ENCODE results near the gene ESR2. TPM values are rescaled to one million over a fixed set of nuclear protein-coding genes. Genes with fewer than 3 reads are reported as not detected.
A peak's percentile ranks its signal among the peaks of the same experiment; 100 is the strongest.
"Not testable (repeated sequence)": the region's sequence is repeated elsewhere in the genome, so short reads cannot be mapped to it uniquely, and the experiment has no call there.

ESR2 gene
- polyA plus RNA-seq, 1 donor = 0.29 TPM

- DNase-seq (ENCODE audit: low read depth) = peak; percentile 24
These were observed 146.9 kb downstream of the ESR2 start for GRCh38 chr14:64147126-64147790.

DNA sequence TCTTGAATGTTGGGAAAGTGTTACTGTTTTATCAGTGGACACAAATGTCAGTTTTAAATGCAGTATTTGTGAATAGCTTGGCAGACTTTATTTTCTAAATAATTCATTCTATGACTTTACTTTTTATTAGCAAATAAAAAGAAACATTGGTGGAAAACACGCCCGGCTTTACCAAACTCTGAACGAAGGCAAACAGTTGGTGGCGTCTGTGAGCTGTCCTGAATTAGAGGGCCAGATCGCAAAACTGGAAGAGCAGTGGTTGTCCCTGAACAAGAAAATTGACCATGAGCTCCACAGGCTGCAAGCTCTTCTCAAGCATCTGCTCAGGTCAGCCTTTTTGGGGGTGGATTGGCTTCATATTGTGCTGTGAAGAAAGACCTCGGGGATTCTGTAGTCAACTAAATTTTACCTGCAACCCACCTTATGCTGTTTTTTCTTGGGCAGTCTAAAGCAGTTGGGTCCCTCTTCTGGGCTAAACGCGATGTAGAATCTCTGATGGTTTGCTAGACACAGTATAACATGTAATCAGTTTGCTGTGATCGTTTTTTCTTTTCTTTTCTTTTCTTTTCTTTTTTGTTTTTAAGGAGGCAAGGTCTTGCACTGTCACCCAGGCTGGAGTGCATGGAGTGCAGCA, 156.4 kb downstream of the ESR2 start:
- DNase-seq (ENCODE audit: low read depth) = no peak

DNA sequence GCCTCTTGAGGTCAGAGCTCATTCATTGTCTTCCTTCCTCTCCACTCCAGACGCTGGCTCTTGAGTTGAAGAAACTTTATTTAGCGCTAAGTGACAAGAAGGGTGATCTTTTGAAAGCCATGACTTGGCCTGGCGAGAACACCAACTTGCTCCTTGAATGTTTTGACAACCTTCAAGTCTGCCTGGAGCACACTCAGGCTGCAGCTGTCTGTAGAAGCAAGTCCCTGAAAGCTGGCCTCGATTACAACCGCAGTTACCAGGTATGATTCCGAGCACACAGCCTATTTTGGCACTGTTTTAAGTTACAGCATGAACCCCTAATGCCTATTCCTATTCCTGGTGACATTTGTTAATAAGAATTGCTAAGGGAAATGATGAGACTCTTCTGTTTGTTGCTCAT, 167.6 kb downstream of the ESR2 start:
- no peak for DNase-seq (ENCODE audit: low read depth)

DNA sequence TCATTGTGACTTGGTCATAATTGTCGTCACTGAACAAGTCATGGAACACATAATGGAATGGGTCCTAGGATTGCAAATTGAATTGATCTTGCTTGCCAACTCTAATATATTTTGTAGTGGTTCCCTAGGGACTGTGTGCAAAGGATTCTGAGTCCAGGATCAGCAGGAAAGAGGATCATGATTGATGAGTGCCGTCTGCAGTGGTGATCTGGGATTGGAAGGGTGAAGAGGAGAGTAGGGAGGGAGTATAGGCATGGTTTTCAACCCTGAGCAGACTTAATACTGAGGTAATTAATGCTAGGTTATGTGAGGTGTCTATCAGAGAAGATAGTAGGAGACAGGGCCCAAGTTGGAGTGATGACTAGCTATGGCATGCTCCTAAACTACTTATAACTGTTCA, 168.9 kb downstream of the ESR2 start:
- no peak for DNase-seq (ENCODE audit: low read depth)

GRCh38 chr14:64123241-64123822, 170.8 kb downstream of the ESR2 start:
- no peak for DNase-seq (ENCODE audit: low read depth)

DNA sequence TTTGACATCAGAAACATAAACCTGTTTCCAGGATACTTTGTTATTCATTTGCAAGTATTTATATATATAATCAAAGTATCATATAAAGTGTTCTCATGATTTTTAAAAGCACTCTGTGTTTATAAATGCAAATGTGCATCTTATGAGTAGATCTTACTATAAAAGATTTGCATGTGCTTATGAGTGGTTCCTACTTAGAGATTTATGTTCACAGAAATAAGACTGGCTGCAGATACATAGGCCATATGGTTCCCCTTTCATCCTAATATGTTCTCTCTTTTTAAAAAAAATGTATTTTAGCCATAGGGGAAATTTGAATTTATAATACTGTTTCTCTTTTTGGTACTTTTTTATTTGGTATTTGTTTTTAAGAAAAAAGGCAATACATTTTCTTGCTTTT, 174.2 kb downstream of the ESR2 start:
- no peak for DNase-seq (ENCODE audit: low read depth)

DNA sequence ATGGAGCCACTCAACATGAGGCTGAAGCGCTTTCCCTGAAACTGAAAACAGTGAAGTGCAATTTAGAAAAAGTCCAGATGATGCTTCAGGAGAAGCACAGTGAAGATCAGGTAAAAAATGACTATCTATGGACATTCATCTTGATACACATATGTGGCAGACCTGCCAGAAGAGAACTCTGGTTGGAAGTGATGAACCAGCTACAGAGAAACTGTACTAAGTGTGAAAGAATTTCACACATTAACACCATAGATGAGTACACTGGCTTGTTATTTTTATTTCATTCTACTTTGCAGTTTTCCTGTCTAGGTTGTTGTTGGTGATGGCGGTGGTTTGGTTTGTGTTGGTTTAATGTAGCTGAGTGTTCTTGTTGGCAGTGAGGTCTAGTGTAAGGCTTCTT, 174.7 kb downstream of the ESR2 start:
- DNase-seq (ENCODE audit: low read depth) = no peak

DNA sequence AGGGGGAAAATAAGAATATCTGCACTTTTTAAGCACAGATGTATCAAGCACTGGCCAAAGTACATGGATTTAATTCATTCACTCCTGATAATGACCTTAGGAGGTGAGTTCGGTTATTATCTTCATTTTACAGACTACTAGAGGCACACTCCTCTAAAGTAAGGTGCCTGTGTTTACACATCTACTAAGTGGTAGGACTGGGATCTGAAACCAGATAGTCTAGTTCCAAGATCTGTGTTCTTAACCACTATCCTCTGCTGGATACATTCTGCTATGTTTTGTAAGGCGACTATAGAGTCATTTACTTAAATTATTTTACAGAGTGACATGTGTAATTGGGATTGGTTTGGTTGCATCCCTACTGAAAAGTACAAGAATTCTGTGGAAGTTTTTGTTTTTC, 175.3 kb downstream of the ESR2 start:
- DNase-seq (ENCODE audit: low read depth) = no peak

GRCh38 chr14:64118403-64118742, 175.8 kb downstream of the ESR2 start:
- not testable (repeated sequence) for DNase-seq (ENCODE audit: low read depth)

DNA sequence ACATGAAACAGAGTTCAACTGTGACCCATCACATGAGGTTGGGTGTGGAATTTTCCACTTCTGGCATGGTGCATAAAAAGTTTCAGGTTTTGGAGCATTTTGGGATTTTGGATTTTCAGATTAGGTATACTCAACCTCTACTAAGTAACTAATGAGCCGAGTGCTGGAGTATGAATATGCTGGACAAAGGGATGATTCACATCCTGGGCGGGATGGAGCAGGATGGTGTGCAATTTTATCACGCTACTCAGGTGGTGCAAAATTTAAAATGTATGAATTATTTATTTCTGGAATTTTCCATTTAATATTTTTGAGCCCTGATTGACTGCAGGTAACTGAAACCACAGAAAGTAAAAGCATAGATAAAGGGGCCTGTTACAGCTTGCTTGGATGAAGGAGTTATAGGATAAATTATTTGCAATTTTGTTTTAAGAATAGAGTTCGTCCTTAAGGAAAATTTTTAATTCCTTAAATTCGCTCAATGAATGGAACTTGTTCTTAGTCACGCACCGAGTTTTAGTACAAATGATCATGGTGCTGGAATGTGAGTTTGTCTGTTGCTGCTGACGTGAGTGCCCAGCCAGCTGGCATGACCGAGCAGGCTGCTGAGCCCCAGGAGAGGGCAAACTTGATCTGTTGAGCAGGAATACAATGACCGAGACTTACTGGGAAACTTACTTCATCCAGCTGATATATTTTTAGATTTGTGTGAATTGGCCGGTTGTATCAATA, 176.3 kb downstream of the ESR2 start:
- DNase-seq (ENCODE audit: low read depth) = no peak

GRCh38 chr14:64115401-64115800, 178.8 kb downstream of the ESR2 start:
- no peak for DNase-seq (ENCODE audit: low read depth)

DNA sequence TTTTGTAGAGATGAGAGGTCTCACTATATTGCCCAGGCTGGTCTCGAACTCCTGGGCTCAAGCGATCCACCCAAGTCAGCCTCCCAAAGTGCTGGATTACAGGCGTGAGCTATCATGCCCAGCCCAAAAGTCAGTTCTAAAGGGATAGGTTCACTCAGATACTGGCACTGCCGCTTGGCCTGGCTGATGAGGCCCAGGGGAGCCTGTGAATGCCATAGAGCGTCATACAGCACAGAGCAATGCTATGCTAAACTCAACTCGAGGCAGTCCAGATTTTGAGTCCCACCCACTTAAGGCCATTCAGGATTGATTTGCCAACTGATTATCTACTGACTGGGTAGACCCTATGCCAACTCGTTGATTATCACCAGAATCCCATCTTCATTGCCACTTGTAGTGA, 179.4 kb downstream of the ESR2 start:
- no peak for DNase-seq (ENCODE audit: low read depth)

- no peak for DNase-seq (ENCODE audit: low read depth)
These were observed 180.0 kb downstream of the ESR2 start for GRCh38 chr14:64114166-64114565.

- no peak for DNase-seq (ENCODE audit: low read depth)
These were observed 181.1 kb downstream of the ESR2 start for GRCh38 chr14:64112867-64113678.

DNA sequence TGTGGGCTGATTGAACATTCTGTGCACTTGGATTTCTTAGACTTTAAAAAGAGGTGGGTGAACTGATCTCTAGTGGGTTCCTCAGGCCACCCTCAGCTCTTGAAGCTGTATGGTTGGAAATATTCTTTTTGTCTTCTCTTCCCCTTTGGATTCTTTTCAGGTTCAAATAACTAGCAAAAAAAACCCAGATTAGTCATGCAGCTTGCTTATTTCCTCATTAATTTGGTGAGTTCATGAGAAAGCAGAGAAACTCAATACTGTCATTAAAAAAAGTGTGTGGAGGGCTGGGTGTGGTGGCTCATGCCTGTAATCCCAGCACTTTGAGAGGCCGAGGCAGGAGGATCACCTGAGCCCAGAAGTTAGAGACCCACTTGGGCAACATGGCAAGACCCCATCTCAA, 183.4 kb downstream of the ESR2 start:
- no peak for DNase-seq (ENCODE audit: low read depth)

DNA sequence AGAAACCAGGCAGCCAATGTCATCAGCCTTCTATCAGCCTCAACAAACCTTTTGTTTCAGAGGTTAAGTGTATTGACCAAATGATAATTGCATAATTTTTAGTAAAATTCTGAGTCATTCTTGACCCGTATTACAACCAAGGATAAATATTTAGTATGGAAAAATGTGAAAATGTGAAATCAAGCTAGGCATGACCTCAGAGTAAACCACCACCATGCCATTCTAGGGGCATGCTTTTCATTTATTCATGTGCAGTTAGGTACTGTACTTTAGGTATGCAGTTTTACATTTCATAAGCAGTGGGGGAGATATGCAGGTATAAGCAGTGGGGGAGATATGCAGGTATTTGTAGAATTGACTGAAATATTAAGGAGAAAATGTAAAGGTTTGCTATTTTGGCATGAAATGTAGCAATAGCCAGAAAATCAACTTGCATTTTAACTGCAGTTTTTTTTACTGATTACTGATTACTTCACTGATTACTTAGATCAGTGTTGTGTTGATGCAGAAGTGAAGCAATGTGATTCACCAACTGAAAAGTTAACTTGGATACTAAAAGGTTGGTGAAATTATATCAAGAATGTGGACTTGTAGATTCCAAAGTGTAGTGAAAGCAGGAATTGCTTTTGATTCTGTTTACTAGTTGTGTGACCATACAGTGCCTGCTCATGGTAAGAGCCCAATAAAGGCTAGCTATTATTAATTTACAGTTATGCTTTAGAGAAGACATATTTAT, 184.2 kb downstream of the ESR2 start:
- no peak for DNase-seq (ENCODE audit: low read depth)

DNA sequence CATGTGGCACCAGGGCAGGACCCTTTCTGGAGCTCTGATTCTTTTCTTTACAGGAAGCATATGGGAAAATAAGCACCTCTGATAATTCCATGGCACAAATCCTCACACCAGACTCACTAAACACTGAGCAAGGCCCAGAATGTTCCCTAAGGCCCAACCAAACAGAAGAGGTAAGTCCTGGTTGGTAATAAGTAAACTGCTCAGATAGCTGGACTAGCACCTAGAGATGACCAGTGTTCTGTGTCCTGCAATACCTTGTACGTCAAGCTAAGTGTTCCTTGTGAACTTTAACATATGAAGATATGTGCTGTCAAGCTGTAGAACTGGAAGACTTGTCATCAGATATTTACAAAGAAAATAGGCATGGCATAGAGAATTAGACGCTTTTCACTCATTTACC, 186.7 kb downstream of the ESR2 start:
- DNase-seq (ENCODE audit: low read depth) = no peak

DNA sequence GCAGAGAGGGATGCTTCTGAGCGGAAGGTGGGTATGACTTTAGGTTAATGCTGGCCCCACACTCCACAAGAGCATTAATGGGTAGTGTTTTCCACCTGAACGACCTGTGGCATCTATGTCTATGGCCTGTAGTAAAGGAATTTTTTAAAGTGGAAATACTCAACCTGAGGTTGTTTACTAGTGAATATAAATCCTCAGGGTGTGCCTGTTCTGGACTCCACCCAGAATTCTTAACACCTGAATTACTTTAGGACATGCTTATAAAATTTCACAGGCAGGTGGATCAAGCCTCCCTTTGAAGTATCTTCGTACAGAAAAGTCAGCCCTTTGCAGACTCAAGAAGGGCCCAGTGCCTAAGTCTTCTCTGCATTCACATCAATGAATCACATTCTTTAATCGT, 196.1 kb downstream of the ESR2 start:
- DNase-seq (ENCODE audit: low read depth) = no peak

DNA sequence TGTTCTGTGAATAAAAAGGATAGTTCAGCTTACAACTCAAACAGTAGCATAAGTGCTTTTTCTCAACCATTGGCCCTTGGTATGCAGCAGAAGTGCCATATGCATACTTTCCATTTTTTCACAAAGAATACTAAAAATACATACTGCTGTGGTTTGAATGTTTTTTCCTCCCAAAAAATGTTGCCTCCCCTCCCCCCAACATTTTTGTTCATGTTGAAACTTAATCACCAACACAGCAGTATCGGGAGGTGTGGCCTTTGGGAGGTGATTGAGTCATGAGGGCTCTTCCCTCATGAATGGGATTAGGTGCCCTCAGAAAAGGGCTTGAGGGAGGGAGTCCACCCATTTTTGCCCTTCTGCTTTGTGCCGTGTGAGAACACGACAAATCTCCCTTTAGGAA, 198.6 kb downstream of the ESR2 start:
- no peak for DNase-seq (ENCODE audit: low read depth)

DNA sequence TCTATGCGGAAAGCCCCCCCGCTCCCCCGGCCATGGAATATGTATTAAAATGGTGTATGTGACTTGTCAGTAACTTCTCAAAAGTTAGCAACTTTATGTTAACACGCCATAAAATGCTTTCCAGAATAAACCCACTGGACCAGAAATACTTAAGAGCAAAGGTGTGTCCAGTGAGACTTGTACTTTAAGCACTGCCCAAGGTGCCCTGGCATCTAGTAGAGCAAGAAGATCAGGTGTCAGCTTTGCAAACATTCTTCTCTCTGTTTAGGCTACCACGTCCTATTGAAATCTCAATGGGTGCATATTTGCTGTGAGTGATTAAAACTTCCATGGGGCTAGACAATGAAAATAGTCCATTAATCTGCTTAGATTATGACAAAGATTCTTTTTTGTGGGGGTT, 201.2 kb downstream of the ESR2 start:
- no peak for DNase-seq (ENCODE audit: low read depth)

DNA sequence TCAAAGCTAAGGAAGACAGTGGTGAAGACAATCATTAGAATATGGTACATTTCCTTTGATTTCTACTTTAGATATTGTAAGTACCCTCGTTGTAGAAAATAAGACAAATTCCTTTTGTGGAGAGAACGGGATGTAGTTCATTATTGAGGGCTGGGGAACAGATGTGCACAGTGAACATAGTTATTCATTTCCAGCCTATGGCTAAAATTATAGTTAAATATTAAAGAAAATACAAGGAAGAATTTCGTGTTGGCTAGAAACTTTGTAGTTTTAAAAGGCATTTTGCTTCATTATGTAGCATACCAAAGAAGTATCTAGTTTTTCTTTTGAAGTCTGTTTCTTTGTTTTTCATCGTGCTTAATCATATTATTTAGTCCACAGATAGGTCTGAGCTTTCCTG, 201.8 kb downstream of the ESR2 start:
- DNase-seq (ENCODE audit: low read depth) = no peak
